ENCODE data around the gene TRIM42. TPM values are rescaled to one million over a fixed set of nuclear protein-coding genes. Genes with fewer than 3 reads are reported as not detected.

Gene TRIM42
- total RNA-seq, 1 donor from 2014 or later = not detected

DNA sequence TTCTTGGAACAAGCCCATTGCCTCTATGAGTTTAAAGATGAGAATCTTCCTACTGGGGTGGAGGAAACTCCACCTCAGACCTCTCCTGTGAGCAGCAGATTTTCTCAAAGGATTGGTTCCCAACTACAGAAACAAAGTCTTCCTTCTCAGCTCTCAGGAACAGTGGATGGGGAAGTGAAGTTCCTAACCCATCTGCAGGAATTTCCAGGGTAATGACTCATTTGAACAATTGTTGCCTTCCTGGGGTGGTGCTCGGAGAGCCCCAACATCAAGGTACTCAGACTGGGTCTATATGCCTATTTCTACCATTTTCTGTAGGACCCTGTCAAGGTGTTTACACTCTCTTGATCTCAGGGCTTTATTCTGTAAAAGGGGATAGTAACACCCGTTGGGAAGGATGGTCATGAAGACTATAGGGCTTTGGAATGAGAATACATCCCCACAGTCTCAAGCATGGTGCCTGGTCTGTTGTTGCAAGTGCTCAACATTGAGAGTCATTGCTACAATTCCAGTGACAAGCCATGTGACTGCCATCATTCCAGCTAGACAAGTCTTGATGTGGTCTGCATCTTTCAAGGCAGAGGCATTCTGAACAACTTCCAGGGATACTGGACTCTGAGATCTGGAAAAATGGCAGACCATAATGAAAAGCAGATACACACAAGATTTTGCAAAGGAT lies 33.0 kb downstream of the TRIM42 start:
- no peak for DNase-seq

DNA sequence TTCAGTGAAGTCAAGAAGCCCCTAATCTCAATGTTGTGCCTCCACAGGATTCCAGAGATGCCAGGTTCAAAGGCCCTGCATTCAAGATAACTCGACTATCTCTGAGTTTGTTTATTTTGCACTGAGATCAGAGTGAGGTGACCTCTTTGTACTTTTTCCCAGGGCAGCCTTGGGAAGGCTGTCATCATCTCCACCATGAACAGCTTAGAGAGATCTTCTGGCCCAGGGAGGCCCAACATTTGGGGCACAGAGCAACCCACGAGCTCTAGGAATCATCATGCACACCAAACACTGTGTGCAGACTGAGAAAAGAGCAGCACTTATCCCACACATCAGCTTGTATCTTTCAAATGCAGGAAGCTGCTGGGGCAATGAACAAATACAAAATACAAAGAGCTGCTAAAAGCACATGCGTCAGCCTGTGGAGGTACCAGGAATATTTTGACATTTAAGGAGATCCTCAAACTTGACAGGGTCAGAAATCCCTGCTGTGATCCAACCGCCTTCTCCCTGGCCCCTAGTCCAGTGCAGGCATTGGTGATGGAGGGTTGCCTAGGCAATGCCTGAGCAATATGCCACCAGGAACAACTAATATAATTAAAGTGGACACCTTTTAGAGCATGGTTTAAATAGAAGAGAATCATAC lies 33.6 kb downstream of the TRIM42 start:
- DNase-seq = no peak

DNA sequence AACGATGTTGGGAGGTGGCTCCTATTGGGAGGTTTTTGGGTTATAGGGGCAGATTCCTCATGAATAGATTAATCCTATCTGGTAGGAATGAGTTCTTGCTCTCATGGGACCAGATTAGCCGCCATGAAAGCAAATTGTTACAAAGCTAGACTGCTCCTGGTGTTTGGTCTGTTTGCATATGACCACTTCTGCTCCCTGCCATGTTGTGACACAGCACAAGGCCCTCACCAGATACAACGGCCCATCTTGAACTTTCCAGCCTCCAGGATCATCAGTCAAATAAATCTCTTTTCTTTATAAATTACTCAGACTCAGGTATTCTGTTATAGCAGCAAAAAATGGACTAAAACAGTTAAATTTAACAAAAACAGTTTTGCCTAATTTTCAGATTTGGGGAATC lies 34.4 kb downstream of the TRIM42 start:
- no peak for DNase-seq

DNA sequence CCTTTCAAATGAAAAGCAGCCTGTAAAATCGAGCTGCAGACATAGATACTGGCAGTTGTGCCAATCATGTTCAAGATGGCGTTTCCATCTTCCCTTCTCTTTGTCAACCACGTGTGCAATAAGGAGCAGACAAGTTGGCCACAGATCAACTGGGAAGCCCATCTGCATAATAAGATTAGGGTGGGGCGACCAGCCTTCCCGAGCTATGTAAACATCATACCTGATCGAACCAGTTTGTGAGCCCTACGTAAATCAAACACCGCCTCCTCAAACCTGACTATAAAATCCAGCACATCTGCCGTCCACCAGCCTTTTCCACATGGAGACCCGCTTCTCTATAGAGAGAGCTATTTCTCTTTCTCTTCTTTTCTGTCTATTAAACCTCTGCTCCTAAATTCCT lies 37.2 kb downstream of the TRIM42 start:
- DNase-seq = no peak

DNA sequence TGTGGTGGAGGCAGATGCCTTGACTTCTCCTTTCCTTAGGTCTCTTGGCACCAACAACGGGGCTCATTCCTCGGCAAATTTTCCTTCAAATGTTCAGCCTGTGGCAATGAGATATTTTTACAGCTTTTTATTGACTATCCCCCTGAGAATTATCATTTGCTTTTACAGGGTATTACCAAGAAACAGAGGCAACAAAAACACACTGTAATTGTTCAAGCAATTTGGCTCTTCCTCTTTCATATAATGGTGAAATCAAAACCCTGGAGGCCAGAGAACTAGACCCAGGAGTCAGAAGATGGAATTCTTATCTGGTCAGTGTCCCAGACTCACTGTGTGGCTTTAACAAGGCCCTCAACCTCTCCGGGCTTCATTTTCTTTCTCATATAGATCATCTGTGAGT lies 40.1 kb downstream of the TRIM42 start:
- no peak for DNase-seq

DNA sequence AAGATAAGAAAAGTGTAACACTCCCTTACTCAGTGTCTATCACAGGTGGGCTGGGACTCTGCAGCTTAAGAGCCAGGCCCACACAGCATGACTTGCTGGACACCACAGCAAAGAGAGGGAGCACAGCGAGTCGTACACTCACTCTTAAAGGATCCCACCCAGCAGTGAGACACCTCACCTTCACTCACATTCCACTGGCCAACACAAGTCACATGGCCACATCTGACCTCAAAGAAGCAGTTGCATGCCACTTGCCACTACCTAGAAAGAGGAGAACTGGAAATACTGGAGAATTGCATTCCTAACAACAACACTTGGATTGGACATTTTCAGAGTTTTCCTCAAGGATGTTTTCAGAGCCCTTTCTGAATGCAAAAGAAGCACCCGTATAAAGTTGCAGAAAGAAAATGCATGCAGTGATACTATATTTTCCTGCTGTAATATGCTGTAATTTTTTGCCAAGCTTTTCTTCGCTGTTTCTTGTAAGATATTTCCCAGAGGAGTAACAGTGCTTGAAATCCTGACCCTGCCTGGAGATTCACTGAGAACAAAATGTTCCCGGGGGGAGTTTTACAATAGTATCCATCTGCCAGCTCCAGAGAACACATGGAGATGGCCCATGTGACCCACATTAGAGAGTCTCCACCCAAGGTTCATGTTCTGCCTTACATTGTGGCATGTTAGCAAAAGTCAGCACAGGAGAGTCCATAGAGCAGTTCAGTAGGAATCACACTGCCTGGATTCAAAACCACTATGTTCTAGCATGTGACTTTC lies 42.2 kb downstream of the TRIM42 start:
- no peak for DNase-seq

DNA sequence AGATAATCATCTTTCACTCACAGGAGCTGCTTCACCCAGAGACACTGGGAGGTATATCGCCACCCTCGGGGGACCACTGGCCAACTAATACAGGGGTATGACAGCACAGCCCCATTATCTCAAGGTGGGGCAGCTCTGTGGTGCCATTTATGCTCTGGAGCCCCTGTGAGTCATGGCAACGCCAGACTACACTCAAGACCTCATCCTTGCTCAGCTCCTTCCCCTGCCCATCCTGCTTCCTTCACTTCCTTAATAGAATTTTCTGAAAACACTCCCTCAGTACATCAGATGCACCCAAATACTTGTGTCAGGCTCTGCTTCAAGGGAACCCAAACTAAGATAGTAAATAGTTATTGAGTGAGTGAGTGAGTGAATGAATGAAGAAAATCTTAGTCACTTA lies 45.7 kb downstream of the TRIM42 start:
- DNase-seq = no peak

DNA sequence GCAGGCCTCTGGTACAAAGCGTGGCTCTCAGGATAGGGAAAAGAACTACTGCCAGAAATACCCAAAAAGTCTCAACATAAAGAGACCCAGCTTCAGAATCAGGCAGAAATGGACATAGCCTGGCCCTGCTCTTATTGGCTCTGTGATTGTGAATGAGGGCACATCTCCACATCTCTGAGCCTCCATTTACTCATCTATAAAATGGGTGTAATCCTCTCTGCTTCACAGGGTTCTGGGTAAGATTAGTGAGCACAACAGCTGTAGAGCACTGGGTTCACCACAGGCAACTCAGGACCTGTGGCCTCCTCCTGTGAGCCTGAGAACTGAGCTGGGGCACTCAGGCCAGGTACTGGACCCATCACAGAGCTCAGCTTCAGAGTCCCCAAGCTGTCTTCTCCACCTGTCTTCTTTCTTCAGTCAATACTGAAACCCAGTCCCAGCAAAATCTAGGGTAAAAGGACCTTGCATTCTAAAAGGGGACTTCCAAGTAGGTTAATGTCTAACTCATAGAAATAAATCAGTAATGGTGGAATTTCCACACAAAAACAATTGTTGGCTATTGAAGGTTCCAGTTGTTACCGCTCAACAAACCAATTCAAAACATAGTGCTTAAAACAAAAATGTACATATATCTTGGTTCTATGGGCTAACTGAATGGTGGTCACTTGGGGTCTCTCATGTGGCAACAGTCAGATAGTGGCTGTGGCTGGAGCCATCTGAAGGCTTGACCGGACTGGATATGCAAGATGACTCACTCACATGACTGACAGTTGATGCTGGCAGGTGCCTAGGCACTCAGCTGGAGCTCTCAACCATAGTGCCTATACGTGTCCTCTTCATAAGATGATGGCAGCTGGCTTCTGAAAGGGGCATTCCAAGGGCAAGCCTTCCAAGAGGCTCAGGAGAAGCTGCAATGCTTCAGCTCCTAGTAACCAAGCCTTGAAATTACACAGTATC lies 47.3 kb downstream of the TRIM42 start:
- DNase-seq = no peak

DNA sequence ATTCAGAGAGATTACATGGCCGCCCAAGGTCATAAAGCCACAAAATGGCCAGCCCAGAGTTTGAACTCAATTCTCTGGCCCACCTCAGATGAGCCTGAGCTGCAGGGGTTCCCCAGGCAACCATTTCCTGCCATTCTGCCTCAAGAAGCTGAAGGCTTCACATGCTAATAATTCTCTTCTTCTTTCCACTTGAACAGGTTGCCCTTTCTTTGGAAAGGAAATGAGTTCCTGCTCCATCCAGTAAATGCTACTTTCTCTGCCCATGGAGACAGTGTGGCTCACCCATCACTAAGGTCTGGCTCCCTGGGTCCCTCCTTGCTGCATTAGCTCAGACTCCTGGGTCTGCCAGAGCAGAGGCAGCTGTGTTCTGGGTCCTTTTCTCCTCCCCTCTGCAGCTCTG lies 48.2 kb downstream of the TRIM42 start:
- DNase-seq = no peak

DNA sequence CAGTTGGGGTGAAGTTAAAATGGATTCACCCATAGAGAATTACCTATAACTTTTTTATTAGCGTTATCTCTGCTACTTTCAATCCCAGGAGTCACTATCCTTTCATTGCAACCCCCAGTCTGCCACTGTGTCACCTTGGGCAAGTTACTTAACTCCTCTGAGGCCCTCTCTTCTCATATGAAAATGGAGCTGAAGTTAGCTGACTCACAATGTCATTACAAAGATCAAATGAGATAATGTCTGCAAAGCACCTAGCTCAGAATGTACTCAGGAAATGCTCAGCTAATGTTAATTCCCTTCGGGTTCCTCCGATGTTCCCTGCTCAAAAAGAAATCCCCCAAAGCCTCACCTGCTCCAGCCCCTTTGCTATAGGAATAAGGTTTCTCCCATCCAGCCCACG lies 50.0 kb downstream of the TRIM42 start:
- DNase-seq = no peak

DNA sequence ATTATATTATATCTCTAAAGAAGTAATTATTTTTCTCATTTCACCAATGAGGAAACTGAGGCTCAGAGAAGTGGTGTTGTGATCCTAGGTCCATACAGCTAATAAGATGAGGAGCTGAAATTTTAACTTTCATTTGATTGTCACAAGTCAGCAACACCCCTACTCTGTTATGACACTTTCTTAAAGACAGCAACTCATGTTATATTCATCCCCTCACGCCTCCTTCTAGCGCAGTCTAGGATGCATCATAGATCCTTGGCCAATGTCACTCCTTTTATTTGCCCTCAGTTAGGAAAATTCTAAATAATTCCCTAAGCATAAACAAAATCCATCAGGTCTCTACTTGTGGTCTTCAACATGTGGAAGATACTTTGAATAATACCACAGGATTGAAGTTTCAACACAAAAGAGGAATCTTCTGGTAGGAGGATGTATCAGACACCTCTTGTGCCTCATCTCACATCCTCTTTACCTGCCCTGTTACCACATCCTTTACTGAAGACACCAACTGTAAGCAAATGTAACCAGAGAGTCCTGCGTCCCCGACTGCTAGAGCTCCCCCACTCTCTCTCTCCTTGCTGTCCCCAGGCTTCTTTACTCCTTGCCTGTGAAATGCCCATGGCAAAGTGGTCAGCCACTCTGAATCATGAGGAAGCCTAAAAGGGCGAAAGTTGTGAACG lies 53.7 kb downstream of the TRIM42 start:
- DNase-seq = no peak

DNA sequence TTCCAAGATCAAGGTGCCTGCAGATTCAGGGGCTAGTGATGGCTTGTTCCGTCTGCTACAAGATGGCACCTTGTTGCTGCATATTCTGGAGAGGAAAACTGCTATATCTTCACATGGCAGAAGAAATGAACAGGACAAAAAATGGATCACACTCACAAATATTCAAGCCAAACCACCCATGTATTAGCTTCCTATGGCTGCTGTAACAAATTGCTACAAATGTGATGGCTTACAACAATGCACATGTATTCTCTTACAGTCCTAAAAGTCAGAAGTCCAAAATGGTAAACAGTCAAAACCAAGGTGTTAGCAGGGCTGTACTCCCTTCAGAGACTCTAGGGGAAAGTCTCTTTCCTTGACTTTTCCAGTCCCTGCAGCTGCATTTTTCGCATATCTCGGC lies 55.8 kb downstream of the TRIM42 start:
- no peak for DNase-seq

DNA sequence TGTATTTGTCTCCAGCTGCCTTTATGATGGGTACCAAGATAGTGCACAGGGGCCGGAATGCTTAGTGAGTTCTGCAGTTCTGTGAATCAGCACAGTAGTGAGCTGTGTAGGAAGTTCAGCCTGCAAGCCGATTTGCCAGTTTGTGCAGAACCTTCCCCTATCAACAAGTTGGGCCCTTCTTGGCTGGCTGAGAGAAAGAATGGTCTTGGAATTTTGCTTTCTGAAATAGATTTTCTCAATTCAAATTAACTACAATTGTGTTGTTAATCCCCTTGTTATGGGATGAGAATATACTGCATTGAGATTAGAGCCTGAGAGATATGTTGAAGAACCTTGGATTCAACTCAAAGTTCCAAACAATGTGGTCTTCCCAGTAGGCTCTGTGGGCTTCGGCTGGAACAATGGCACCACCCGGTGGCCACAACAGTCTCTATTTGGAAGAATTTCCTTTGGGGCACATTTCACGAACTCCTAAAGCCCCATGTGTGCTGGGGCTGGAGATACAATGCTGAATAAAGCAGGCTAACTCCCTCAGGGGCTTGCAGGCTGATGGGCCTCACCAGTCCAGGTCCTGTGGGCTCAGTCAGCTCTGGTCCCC lies 59.1 kb downstream of the TRIM42 start:
- DNase-seq = peak; percentile 28

DNA sequence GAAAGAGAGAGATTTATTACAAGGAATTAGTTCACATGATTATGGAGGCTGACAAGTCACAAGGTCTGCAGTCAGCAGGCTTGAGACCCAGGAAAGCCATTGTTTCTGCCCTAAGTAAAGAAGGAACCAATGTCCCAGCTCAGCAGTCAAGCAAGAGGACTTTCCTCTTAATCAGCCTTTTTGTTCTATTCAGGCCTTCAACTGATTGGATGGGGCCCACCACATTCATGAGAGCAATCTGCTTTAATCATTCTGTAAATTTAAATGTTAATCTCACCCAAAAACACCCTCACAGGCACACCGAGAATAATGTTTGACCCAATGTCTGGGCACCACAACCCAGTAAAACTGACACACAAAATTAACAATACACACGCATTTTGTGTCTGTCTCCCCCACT lies 64.3 kb downstream of the TRIM42 start:
- no peak for DNase-seq

DNA sequence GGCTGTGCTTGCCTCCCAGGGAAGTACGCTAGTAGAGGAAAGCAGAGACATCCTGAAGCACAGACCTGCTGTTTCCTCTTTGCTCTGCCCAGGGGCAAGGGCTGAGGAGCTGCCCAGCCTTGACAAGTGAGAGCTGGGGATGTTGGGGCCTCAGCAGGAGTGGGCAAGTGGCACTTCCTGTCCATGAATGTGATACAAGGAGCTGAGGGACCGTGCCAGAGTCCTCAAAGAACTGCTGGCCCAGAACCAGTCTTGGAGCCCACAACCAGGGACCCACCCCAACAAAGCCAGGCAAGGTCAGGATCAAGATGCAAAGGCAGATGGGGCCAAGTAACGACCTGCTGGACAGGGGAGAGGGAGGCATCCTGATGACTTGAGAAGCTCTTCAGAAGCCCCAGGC lies 70.3 kb downstream of the TRIM42 start:
- no peak for DNase-seq

DNA sequence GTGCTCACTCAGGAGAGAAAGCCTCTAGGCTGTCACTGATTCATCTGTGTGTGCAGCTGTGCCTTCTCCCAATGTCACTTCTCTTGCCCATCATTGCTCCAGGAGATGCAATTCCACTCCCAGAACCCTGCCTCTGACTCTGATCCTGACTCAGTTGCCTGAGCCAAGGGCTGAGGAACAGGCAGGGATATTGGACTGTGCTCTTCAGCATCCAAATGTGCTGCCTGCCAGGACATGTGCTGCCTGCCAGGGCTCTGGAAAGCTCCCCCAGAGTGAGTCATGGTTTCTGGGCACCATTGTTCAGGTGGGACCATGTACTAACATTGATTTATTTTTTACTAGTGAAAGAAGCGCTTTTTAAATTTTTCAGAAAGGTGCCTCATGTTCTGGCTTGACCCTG lies 71.0 kb downstream of the TRIM42 start:
- DNase-seq = no peak
